Hepatocyte (in vitro differentiated cells): ENCODE data around the gene CNP.
"Not testable (repeated sequence)": the region's sequence is repeated elsewhere in the genome, so short reads cannot be mapped to it uniquely, and the experiment has no call there.

Source experiments
- CTCF ChIP-seq: fragments of 200-600 bp; sonication (generic); IDR thresholded peaks from 2 replicates; pipeline ENCODE4 v1.5.1; 2016; ENCODE audit warnings: antibody characterized with exemption, mild to moderate bottlenecking; ENCODE audit not compliant: poor library complexity
- EZH2 ChIP-seq: fragments of 200-600 bp; sonication (generic); IDR thresholded peaks from 2 replicates; pipeline ENCODE4 v1.6.1; 2016; ENCODE audit warnings: antibody characterized with exemption, mild to moderate bottlenecking, borderline replicate concordance

- TF ChIP-seq CTCF, EZH2: not testable (repeated sequence)
Observed at GRCh38 chr17:41931715-41932114, 34.9 kb upstream of the CNP start.
